Tibial nerve (tissue), 4 donors: ENCODE measurements around the gene TM9SF4.

Experiments
- CTCF ChIP-seq, 5 experiments: fragments of 200-600 bp in 3 of 5; fragments of 450-650 bp in 2 of 5; sonication (generic) in 3 of 5; IDR thresholded peaks; one replicate each; pipeline ENCODE4 v1.5.1; 2016 to 2019; ENCODE audit warnings: antibody characterized with exemption in 5 of 5, mild to moderate bottlenecking in 3 of 5, moderate library complexity in 2 of 5
- EP300 ChIP-seq, 2 donors: sonication (generic); formaldehyde crosslinking; IDR thresholded peaks; one replicate each; pipeline ENCODE4 v1.6.1; 2017; ENCODE audit warnings: antibody characterized with exemption in 2 of 2, mild to moderate bottlenecking in 1 of 2
- POLR2A ChIP-seq, 2 donors: fragments of 450-650 bp; IDR thresholded peaks; one replicate each; pipeline ENCODE4 v1.6.1; 2017; ENCODE audit warnings: antibody characterized with exemption in 2 of 2, mild to moderate bottlenecking in 2 of 2, moderate library complexity in 2 of 2

- no peak for TF ChIP-seq EP300 (IDR thresholded peaks at IDR 0.05)
- no peak for TF ChIP-seq CTCF (IDR thresholded peaks at IDR 0.05)
- TF ChIP-seq POLR2A (IDR thresholded peaks at IDR 0.05): no peak
Observed at GRCh38 chr20:32068174-32068573, 41.3 kb upstream of the TM9SF4 start.
